ENCODE results near the gene AGO3. TPM values are rescaled to one million over a fixed set of nuclear protein-coding genes. Genes with fewer than 3 reads are reported as not detected.

Gene AGO3
- total and polyA plus RNA-seq, 2 donors (not counting 3 experiments of a cell fraction or from before 2014, with no cell fraction given), result 10.4 to 21.1 TPM

DNA sequence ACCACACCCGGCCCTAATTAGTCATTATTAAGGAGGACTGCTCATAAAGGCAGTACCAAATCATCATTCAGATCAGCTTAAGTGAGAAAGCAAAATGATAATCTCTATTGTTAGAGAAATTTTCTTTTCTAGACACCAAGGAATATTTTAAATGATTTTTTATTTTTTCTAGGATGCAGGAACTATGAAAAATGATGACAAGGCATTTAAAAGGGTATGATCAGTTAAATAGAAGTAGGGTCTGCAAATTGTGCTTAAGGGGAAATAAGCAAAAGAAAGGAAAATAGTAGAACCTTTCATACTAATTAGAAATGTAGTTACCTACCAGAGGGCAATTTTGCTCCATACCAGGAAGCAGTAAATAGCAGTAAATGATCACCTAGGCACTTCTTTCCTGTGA, 131.4 kb downstream of the AGO3 start:
- H3K27ac ChIP-seq (ENCODE audit: insufficient read depth, low read depth, low read length), result no peak overlapping the region
- dilution Hi-C loops (cut with MboI; ENCODE audit: extremely low pct_ligation_motif_present, low sequenced_read_pairs), result no loop called here
- H2AFZ ChIP-seq (ENCODE audit: low read depth, low read length), result no peak overlapping the region
- CTCF ChIA-PET, result interaction anchor here (0.7 kb wide), 1 partner anchor 1773 kb away, joined by 6 read pairs; no protein-coding TSS in a partner anchor
- no peak for DNase-seq (ENCODE audit: low read depth, low spot score)
- no peaks in the 10 kb centered on the region for H3K79me2 ChIP-seq (ENCODE audit: control insufficient read depth, insufficient read depth, low read length)
- POLR2A ChIA-PET, result no interaction called here
- intact Hi-C loops (cut with micrococcal nuclease), result no loop called here
- no peak overlapping the region for H3K4me2 ChIP-seq (ENCODE audit: insufficient read depth, low read length)
- H3K9me1 ChIP-seq (replicated peaks; ENCODE audit: control insufficient read depth, extremely low read depth, insufficient read depth, low read length), result no peaks in the 10 kb centered on the region
- H3K4me3 ChIP-seq (replicated peaks in 1 of 3; ENCODE audit: insufficient read depth in 1 of 3, low read depth in 1 of 3, low read length in 3 of 3), result no peak overlapping the region
- H3K36me3 ChIP-seq (ENCODE audit: control insufficient read depth in 2 of 2, extremely low read depth in 1 of 2, insufficient read depth in 2 of 2, low read length in 2 of 2), result no peaks in the 10 kb centered on the region
- no peaks in the 10 kb centered on the region for H3K4me1 ChIP-seq (ENCODE audit: control insufficient read depth, extremely low read depth, insufficient read depth, low read length)
- no peaks in the 10 kb centered on the region for H4K20me1 ChIP-seq (replicated peaks; ENCODE audit: control insufficient read depth, extremely low read depth, insufficient read depth, low read length)
- no peak for FAIRE-seq
- TF ChIP-seq JUN (IDR thresholded peaks at IDR 0.05; ENCODE audit: borderline replicate concordance, insufficient read depth, insufficient read length, low read depth) (no peak), POLR2AphosphoS5 (IDR thresholded peaks at IDR 0.05; ENCODE audit: insufficient read depth, low read depth, low read length) (no peak), EZH2 (IDR thresholded peaks at IDR 0.05; ENCODE audit: borderline replicate concordance, low read depth, low read length, severe bottlenecking) (no peak), FOS (IDR thresholded peaks at IDR 0.05; ENCODE audit: borderline replicate concordance, insufficient read depth, low read length) (no peak), MYC (IDR thresholded peaks at IDR 0.05; ENCODE audit: low read depth, low read length) (no peak), POLR2A (IDR thresholded peaks at IDR 0.05; ENCODE audit: low read depth, low read length) (no peak), GATA2 (IDR thresholded peaks at IDR 0.05; ENCODE audit: insufficient read depth, insufficient read length, low read depth, low read length) (no peak)
- TF ChIP-seq, protein P1, sequence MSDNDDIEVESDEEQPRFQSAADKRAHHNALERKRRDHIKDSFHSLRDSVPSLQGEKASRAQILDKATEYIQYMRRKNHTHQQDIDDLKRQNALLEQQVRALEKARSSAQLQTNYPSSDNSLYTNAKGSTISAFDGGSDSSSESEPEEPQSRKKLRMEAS (IDR thresholded peaks at IDR 0.05; ENCODE audit: insufficient read depth, insufficient read length), result no peak
- TF ChIP-seq, protein P2, sequence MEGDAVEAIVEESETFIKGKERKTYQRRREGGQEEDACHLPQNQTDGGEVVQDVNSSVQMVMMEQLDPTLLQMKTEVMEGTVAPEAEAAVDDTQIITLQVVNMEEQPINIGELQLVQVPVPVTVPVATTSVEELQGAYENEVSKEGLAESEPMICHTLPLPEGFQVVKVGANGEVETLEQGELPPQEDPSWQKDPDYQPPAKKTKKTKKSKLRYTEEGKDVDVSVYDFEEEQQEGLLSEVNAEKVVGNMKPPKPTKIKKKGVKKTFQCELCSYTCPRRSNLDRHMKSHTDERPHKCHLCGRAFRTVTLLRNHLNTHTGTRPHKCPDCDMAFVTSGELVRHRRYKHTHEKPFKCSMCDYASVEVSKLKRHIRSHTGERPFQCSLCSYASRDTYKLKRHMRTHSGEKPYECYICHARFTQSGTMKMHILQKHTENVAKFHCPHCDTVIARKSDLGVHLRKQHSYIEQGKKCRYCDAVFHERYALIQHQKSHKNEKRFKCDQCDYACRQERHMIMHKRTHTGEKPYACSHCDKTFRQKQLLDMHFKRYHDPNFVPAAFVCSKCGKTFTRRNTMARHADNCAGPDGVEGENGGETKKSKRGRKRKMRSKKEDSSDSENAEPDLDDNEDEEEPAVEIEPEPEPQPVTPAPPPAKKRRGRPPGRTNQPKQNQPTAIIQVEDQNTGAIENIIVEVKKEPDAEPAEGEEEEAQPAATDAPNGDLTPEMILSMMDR (IDR thresholded peaks at IDR 0.05; ENCODE audit: extremely low read depth in 1 of 2, insufficient read depth in 1 of 2, low read depth in 1 of 2, low read length in 2 of 2), result no peak
- no peak overlapping the region for H3K9ac ChIP-seq (replicated peaks; ENCODE audit: extremely low read depth, insufficient read depth, low read length)
- H3K9me3 ChIP-seq (replicated peaks; ENCODE audit: control insufficient read depth, insufficient read depth, low read length), result no peaks in the 10 kb centered on the region
- no peaks in the 10 kb centered on the region for H3K27me3 ChIP-seq (ENCODE audit: control insufficient read depth in 2 of 2, insufficient read depth in 2 of 2, low read length in 2 of 2)
- no TSS peak for BruUV-seq (replicated peaks)

All from endothelial cell of umbilical vein (primary cell).